A549 (cell line): ENCODE data around the gene CTNNBL1.

Source experiments
- CHD4 ChIP-seq: fragments of 200-600 bp; sonication (generic); IDR thresholded peaks from 2 replicates; pipeline ENCODE4 v1.6.1; 2016; ENCODE audit warnings: antibody characterized with exemption, mild to moderate bottlenecking, borderline replicate concordance
- EP300 ChIP-seq, 2 experiments: fragments of >200 bp; sonication (Bioruptor Twin); formaldehyde crosslinking; IDR thresholded peaks; 2 replicates in 1 of 2; 3 replicates in 1 of 2; pipeline ENCODE4 v1.6.1; 2016 to 2017
- JUN ChIP-seq, 2 experiments: fragments of >200 bp; sonication (Bioruptor Twin); formaldehyde crosslinking; IDR thresholded peaks; 2 replicates in 1 of 2; 3 replicates in 1 of 2; pipeline ENCODE4 v1.6.1; 2016 to 2017
- JUNB ChIP-seq: fragments of >200 bp; sonication (Bioruptor Twin); formaldehyde crosslinking; IDR thresholded peaks from 2 replicates; pipeline ENCODE4 v1.6.1; 2016
- KDM1A ChIP-seq: fragments of 200-600 bp; sonication (generic); IDR thresholded peaks from 2 replicates; pipeline ENCODE4 v1.6.1; 2016; ENCODE audit warnings: low read depth, mild to moderate bottlenecking
- MAFK ChIP-seq: fragments of 450-650 bp; IDR thresholded peaks from 2 replicates; pipeline ENCODE4 v1.6.1; 2014; ENCODE audit not compliant: partially characterized antibody
- PHF8 ChIP-seq: fragments of 200-600 bp; sonication (generic); IDR thresholded peaks from 2 replicates; pipeline ENCODE4 v1.6.1; 2016; ENCODE audit warnings: low read depth, mild to moderate bottlenecking, antibody characterized with exemption, moderate library complexity, borderline replicate concordance
- RCOR1 ChIP-seq: fragments of 150-350 bp; IDR thresholded peaks from 2 replicates; pipeline ENCODE4 v1.6.1; 2014; ENCODE audit warnings: antibody characterized with exemption, low read length, low read depth
- RFX5 ChIP-seq: fragments of 450-650 bp; IDR thresholded peaks from 2 replicates; pipeline ENCODE4 v1.7.1; 2014; ENCODE audit warnings: antibody characterized with exemption, mild to moderate bottlenecking, moderate library complexity
- SMC3 ChIP-seq: fragments of >200 bp; sonication (Bioruptor Twin); formaldehyde crosslinking; IDR thresholded peaks from 3 replicates; pipeline ENCODE4 v1.6.1; 2018; ENCODE audit warnings: inconsistent platforms
- TF ChIP-seq, protein P1 (sequence below): fragments of 200-600 bp; sonication (generic); IDR thresholded peaks from 2 replicates; pipeline ENCODE4 v1.6.1; 2016; ENCODE audit warnings: antibody characterized with exemption, mild to moderate bottlenecking, moderate library complexity
- TF ChIP-seq, protein P2 (sequence below): fragments of >200 bp; sonication (Bioruptor Twin); formaldehyde crosslinking; IDR thresholded peaks from 3 replicates; pipeline ENCODE4 v1.5.1; 2016
- TF ChIP-seq, protein P3 (sequence below): IDR thresholded peaks from 2 replicates; pipeline ENCODE4 v1.6.1; 2012

DNA sequence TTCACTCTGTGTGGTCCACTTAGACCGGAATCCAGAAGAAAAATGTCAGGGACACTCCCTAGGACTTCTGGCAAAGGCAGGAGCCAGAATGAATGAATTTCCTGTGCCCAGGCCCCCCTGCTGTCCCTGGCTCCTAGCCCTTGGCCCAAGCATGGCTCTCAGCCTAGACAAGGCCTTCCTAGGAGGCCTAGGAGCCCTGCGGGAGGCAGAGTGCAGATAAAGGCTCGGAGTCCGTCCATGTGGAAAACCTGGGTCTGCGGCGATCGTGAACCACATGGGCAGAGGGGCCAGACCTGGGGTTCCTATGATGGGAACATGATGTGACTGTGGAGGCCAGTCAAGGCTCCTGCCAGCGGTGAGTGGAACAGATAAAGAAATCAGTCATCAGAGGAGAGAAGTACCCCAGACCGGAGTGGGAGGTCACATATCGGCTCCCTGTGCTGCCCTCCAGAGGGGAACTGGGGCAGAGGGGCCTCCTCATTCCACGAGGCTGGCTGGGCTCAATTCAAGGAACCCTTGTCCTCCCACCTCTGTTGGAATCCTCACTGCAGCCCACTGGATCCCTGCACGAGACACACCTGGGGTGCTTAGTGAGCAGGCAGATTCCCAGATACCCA lies 203.2 kb downstream of the CTNNBL1 start:
- TF ChIP-seq MAFK (no peak), EP300 (IDR thresholded peaks at IDR 0.05) (no peak), JUNB (no peak), KDM1A (no peak), CHD4 (no peak), SMC3 (no peak), JUN (IDR thresholded peaks at IDR 0.05) (no peak), RCOR1 (no peak), PHF8 (no peak), RFX5 (no peak)
- TF ChIP-seq, protein P1, sequence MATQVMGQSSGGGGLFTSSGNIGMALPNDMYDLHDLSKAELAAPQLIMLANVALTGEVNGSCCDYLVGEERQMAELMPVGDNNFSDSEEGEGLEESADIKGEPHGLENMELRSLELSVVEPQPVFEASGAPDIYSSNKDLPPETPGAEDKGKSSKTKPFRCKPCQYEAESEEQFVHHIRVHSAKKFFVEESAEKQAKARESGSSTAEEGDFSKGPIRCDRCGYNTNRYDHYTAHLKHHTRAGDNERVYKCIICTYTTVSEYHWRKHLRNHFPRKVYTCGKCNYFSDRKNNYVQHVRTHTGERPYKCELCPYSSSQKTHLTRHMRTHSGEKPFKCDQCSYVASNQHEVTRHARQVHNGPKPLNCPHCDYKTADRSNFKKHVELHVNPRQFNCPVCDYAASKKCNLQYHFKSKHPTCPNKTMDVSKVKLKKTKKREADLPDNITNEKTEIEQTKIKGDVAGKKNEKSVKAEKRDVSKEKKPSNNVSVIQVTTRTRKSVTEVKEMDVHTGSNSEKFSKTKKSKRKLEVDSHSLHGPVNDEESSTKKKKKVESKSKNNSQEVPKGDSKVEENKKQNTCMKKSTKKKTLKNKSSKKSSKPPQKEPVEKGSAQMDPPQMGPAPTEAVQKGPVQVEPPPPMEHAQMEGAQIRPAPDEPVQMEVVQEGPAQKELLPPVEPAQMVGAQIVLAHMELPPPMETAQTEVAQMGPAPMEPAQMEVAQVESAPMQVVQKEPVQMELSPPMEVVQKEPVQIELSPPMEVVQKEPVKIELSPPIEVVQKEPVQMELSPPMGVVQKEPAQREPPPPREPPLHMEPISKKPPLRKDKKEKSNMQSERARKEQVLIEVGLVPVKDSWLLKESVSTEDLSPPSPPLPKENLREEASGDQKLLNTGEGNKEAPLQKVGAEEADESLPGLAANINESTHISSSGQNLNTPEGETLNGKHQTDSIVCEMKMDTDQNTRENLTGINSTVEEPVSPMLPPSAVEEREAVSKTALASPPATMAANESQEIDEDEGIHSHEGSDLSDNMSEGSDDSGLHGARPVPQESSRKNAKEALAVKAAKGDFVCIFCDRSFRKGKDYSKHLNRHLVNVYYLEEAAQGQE, result no peak
- TF ChIP-seq, protein P2, sequence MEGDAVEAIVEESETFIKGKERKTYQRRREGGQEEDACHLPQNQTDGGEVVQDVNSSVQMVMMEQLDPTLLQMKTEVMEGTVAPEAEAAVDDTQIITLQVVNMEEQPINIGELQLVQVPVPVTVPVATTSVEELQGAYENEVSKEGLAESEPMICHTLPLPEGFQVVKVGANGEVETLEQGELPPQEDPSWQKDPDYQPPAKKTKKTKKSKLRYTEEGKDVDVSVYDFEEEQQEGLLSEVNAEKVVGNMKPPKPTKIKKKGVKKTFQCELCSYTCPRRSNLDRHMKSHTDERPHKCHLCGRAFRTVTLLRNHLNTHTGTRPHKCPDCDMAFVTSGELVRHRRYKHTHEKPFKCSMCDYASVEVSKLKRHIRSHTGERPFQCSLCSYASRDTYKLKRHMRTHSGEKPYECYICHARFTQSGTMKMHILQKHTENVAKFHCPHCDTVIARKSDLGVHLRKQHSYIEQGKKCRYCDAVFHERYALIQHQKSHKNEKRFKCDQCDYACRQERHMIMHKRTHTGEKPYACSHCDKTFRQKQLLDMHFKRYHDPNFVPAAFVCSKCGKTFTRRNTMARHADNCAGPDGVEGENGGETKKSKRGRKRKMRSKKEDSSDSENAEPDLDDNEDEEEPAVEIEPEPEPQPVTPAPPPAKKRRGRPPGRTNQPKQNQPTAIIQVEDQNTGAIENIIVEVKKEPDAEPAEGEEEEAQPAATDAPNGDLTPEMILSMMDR, result no peak
- TF ChIP-seq, protein P3, sequence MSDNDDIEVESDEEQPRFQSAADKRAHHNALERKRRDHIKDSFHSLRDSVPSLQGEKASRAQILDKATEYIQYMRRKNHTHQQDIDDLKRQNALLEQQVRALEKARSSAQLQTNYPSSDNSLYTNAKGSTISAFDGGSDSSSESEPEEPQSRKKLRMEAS, result no peak
